IMR-90 (cell line): ENCODE data around the gene UBASH3A.

Experiments
- MAZ ChIP-seq: IDR thresholded peaks from 2 replicates; pipeline ENCODE4 v1.6.1; 2012; ENCODE audit warnings: low read depth, mild to moderate bottlenecking, low read length, improper control_type of control experiment, moderate library complexity, borderline replicate concordance
- NFE2L2 ChIP-seq: fragments of 150-350 bp; IDR thresholded peaks from 2 replicates; pipeline ENCODE4 v1.6.1; 2016; ENCODE audit warnings: low read depth, mild to moderate bottlenecking, low read length
- POLR2A ChIP-seq: IDR thresholded peaks from 2 replicates; pipeline ENCODE4 v1.6.1; 2012; ENCODE audit warnings: mild to moderate bottlenecking, low read depth, low read length
- RAD21 ChIP-seq: IDR thresholded peaks from 2 replicates; pipeline ENCODE4 v1.6.1; 2012; ENCODE audit warnings: low read length, improper control_type of control experiment
- RCOR1 ChIP-seq: IDR thresholded peaks from 2 replicates; pipeline ENCODE4 v1.6.1; 2012; ENCODE audit warnings: mild to moderate bottlenecking, low read length, improper control_type of control experiment; ENCODE audit not compliant: insufficient replicate concordance
- TF ChIP-seq, protein P1 (sequence below): conservative IDR thresholded peaks from 2 replicates; pipeline ENCODE4 v1.5.1; 2012; ENCODE audit warnings: mild to moderate bottlenecking, low read depth, low read length, improper control_type of control experiment

DNA sequence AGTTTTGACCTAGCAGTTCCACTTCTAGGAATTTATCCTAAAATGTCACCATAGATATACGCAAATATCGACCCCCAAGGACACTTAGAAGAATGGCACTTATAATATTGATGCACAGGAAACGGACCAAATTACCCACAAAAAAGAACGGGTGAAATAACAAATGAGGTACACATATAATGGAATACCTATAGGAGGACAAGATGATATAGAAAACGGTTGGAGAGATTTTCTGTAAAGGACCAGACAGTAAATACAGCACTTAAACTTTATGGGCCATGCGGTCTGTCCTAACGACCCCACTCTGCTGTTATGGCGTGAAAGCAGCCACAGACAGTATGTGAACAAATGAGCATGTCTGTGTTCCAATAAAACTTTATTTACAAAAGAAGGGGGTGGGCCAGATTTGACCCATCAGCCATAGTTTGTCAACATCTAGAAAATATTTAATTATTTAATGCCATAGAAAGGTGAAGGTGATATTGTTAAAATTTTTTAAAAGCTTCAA is 10.2 kb upstream of the UBASH3A start:
- TF ChIP-seq NFE2L2 (no peak), RAD21 (no peak), RCOR1 (no peak), POLR2A (no peak), MAZ (no peak)
- TF ChIP-seq, protein P1, sequence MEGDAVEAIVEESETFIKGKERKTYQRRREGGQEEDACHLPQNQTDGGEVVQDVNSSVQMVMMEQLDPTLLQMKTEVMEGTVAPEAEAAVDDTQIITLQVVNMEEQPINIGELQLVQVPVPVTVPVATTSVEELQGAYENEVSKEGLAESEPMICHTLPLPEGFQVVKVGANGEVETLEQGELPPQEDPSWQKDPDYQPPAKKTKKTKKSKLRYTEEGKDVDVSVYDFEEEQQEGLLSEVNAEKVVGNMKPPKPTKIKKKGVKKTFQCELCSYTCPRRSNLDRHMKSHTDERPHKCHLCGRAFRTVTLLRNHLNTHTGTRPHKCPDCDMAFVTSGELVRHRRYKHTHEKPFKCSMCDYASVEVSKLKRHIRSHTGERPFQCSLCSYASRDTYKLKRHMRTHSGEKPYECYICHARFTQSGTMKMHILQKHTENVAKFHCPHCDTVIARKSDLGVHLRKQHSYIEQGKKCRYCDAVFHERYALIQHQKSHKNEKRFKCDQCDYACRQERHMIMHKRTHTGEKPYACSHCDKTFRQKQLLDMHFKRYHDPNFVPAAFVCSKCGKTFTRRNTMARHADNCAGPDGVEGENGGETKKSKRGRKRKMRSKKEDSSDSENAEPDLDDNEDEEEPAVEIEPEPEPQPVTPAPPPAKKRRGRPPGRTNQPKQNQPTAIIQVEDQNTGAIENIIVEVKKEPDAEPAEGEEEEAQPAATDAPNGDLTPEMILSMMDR = no peak
